Measurements from ENCODE around the gene UBAC2.

- no peak for TF ChIP-seq CTCF (IDR thresholded peaks at IDR 0.05)
- TF ChIP-seq EP300 (IDR thresholded peaks at IDR 0.05) = no peak
Observed at GRCh38 chr13:99373436-99373835, 172.8 kb downstream of the UBAC2 start.
